NB4 (cell line): ENCODE data around the gene SFTPB.
A peak's percentile ranks its signal among the peaks of the same experiment; 100 is the strongest.
"Not testable (repeated sequence)": the region's sequence is repeated elsewhere in the genome, so short reads cannot be mapped to it uniquely, and the experiment has no call there.

ENCODE experiments used
- DNase-seq: peaks from one replicate; pipeline ENCODE4 v3.0.0; 2010; ENCODE audit warnings: low read depth
- H3K4me3 ChIP-seq: one replicate; pipeline ENCODE4 v1.5.1; 2011; ENCODE audit warnings: mild to moderate bottlenecking, low read depth, low read length, moderate library complexity
- MAX ChIP-seq: IDR thresholded peaks from 2 replicates; pipeline ENCODE4 v1.6.1; 2011; ENCODE audit warnings: low read depth, low read length
- MYC ChIP-seq: IDR thresholded peaks from 2 replicates; pipeline ENCODE4 v1.6.1; 2011; ENCODE audit warnings: low read depth, low read length
- POLR2A ChIP-seq: IDR thresholded peaks from 2 replicates; pipeline ENCODE4 v1.6.1; 2011; ENCODE audit warnings: mild to moderate bottlenecking; ENCODE audit not compliant: insufficient read length; ENCODE audit errors: extremely low read depth
- TF ChIP-seq, protein P1 (sequence below): IDR thresholded peaks from one replicate; pipeline ENCODE4 v1.5.1; 2012; ENCODE audit warnings: low read depth, low read length

Gene SFTPB

GRCh38 chr2:85631316-85631715 is 36.7 kb downstream of the SFTPB start:
- no peak for TF ChIP-seq MYC
- TF ChIP-seq MAX = no peak
- TF ChIP-seq POLR2A = no peak
- TF ChIP-seq, protein P1, sequence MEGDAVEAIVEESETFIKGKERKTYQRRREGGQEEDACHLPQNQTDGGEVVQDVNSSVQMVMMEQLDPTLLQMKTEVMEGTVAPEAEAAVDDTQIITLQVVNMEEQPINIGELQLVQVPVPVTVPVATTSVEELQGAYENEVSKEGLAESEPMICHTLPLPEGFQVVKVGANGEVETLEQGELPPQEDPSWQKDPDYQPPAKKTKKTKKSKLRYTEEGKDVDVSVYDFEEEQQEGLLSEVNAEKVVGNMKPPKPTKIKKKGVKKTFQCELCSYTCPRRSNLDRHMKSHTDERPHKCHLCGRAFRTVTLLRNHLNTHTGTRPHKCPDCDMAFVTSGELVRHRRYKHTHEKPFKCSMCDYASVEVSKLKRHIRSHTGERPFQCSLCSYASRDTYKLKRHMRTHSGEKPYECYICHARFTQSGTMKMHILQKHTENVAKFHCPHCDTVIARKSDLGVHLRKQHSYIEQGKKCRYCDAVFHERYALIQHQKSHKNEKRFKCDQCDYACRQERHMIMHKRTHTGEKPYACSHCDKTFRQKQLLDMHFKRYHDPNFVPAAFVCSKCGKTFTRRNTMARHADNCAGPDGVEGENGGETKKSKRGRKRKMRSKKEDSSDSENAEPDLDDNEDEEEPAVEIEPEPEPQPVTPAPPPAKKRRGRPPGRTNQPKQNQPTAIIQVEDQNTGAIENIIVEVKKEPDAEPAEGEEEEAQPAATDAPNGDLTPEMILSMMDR = no peak
- no peak overlapping the region for H3K4me3 ChIP-seq
- DNase-seq = no peak

DNA sequence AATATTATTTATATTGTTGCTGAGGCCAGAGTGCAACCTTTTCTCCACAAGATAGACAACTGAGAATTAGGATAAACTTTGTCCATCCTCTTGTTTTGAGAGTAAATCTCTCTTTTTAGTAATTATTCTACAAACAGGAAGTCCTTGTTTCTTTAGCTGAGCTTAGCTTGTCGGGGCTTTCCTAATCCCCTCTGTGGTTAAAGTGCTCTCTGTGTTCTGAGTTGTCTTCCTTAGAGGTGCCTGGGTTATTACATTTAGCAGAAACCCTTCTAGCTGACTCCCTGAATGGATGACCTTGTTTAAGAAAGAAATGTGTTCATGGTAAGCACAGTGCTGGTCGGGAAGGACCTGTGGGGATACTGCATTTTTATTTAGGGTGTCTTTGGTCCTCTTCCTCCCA is 39.3 kb downstream of the SFTPB start:
- no peak for DNase-seq
- no peak for TF ChIP-seq MAX
- TF ChIP-seq, protein P1 = no peak
- no peak for TF ChIP-seq MYC
- TF ChIP-seq POLR2A = no peak
- H3K4me3 ChIP-seq = no peak overlapping the region

GRCh38 chr2:85623991-85624390 is 44.0 kb downstream of the SFTPB start:
- DNase-seq = no peak
- TF ChIP-seq, protein P1 = no peak
- TF ChIP-seq MAX (no peak), MYC (no peak), POLR2A (no peak)
- H3K4me3 ChIP-seq = no peak overlapping the region

DNA sequence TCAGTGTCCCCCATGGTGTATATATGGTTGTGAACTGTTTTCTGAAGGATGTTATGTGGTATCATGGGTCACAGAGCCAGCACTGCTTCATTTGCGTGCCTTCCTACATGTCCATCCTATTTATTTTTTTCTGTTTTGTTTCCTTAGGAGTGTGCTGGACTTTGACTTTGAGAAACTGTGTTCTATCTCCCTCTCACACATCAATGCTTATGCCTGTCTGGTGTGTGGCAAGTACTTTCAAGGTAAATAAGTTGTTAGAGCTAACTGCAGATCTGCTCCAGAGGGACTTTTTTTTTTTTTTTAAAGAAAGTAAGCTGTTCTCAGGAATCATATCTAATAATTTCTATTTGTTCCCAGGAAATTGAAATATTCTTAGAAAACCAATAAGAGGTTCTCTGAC is 46.7 kb downstream of the SFTPB start:
- DNase-seq = no peak
- H3K4me3 ChIP-seq = no peak overlapping the region
- TF ChIP-seq MAX (no peak), POLR2A (no peak), MYC (no peak)
- TF ChIP-seq, protein P1 = no peak

DNA sequence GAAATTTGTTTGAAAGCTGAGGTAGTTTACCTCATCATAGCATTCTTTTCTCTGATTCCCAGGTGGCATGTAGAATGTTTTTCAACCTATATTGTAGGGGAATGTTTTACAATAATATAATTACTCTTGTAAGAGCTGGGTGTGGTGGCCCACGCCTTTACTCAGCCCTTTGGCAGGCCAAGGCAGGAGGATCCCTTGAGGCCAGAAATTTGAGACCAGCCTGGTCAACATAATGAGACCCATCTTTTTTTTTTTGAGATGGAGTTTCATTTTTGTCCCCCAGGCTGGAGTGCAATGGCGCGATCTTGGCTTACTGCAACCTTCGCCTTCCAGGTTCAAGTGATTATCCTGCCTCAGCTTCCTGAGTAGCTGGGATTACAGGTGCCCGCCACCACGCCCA is 48.4 kb downstream of the SFTPB start:
- TF ChIP-seq MAX (no peak), POLR2A (no peak), MYC (no peak)
- TF ChIP-seq, protein P1 = no peak
- DNase-seq = no peak
- H3K4me3 ChIP-seq = no peak overlapping the region

GRCh38 chr2:85617723-85618122 is 50.3 kb downstream of the SFTPB start:
- DNase-seq = not testable (repeated sequence)
- peak overlapping the region; percentile 78 for H3K4me3 ChIP-seq

DNA sequence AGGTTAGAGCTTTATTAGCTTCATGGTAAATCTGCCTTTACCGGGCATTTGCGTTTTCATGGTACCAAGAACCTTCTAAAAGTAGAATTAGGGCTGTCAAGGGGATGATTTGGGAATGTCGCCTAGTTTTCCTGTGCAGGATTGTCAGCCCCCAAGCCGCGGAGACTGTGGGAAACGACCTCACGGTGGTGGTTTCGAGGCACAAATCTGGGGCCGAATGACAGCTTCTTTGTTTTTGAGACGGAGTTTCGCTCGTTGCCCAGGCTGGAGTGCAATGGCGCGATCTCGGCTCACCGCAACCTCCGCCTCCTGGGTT is 52.6 kb downstream of the SFTPB start:
- TF ChIP-seq, protein P1 = no peak
- TF ChIP-seq MAX = no peak
- no peak for TF ChIP-seq MYC
- no peak for TF ChIP-seq POLR2A
- no peak for DNase-seq
- no peak overlapping the region for H3K4me3 ChIP-seq

DNA sequence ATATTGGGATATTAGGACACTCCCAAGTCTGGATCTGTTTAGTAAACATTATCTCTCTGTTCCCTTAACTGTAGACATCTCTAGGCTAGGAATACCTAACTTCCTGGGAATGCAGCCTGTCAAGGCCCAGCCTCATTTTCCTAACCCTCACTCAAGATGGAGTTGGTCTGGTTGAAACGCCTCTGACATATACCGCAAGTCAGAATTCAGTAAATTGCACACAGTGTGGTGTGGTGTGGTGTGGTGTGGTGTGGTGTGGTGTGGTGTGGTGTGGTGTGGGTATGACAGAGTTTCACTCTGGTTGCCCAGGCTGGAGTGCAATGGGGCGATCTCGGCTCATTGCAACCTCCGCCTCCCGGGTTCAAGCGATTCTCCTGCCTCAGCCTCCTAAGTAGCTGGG is 53.2 kb downstream of the SFTPB start:
- H3K4me3 ChIP-seq, DNase-seq: not testable (repeated sequence)
